Activated naive CD8-positive, alpha-beta T cell treated with anti-CD3 and anti-CD28 coated beads, Interleukin-2, amount 10 ng/mL, durations not matched to agents 7 days and 5 days (primary cell): ENCODE data around the gene KCTD4. TPM values are rescaled to one million over a fixed set of nuclear protein-coding genes. Genes with fewer than 3 reads are reported as not detected.
A peak's percentile ranks its signal among the peaks of the same experiment; 100 is the strongest.

Experiments
- ATAC-seq: fragments of 150-1000 bp; cut with Tn5 transposase; one replicate; pipeline ENCODE4 v1.10.0; 2021; ENCODE audit warnings: low read depth, moderate library complexity
- POLR2A ChIA-PET: fragments of 350-600 bp; sonication (Branson Sonifier 250); formaldehyde crosslinking; loops from one replicate; lab custom pipeline; 2021; ENCODE audit warnings: antibody characterized with exemption; lab: Charles Lee
- DNase-seq: peaks from one replicate; pipeline ENCODE4 v3.0.0; 2021
- H3K27ac Mint-ChIP-seq: one replicate; pipeline ENCODE4 v1.8.0; 2022; ENCODE audit warnings: mild to moderate bottlenecking, mixed read lengths
- H3K27me3 Mint-ChIP-seq: one replicate; pipeline ENCODE4 v1.8.0; 2022; ENCODE audit warnings: mild to moderate bottlenecking, moderate library complexity, mixed read lengths
- H3K36me3 Mint-ChIP-seq: one replicate; pipeline ENCODE4 v1.8.0; 2021; ENCODE audit warnings: mild to moderate bottlenecking, mixed read lengths
- H3K4me1 Mint-ChIP-seq: one replicate; pipeline ENCODE4 v1.8.0; 2021; ENCODE audit warnings: mixed read lengths
- H3K4me3 Mint-ChIP-seq: one replicate; pipeline ENCODE4 v1.8.0; 2022; ENCODE audit warnings: mild to moderate bottlenecking, moderate library complexity, mixed read lengths
- H3K9me3 Mint-ChIP-seq: one replicate; pipeline ENCODE4 v1.8.0; 2021; ENCODE audit warnings: mixed read lengths
- total RNA-seq, 2 experiments: library from RNA; stranded (reverse); gene quantifications; one replicate each; pipeline ENCODE4 v1.2.3, GENCODE V29; 2021

Gene KCTD4
- total RNA-seq, 2 experiments from 2014 or later, result not detected

- no peaks in the 10 kb centered on the region for H3K27me3 Mint-ChIP-seq
- H3K4me3 Mint-ChIP-seq, result no peak overlapping the region
- DNase-seq, result no peak
- H3K27ac Mint-ChIP-seq, result no peak overlapping the region
- no peak for ATAC-seq
- peaks cover 16% of the 10 kb centered on the region for H3K4me1 Mint-ChIP-seq
- H3K9me3 Mint-ChIP-seq, result no peaks in the 10 kb centered on the region
- peaks cover 25% of the 10 kb centered on the region for H3K36me3 Mint-ChIP-seq
- POLR2A ChIA-PET, result no interaction called here
Measured at GRCh38 chr13:45180713-45181601, 19.9 kb downstream of the KCTD4 start.

GRCh38 chr13:45180303-45180702 is 20.5 kb downstream of the KCTD4 start:
- peaks cover 25% of the 10 kb centered on the region for H3K36me3 Mint-ChIP-seq
- POLR2A ChIA-PET, result no interaction called here
- DNase-seq, result no peak
- H3K27me3 Mint-ChIP-seq, result no peaks in the 10 kb centered on the region
- H3K27ac Mint-ChIP-seq, result no peak overlapping the region
- no peak for ATAC-seq
- H3K9me3 Mint-ChIP-seq, result no peaks in the 10 kb centered on the region
- no peak overlapping the region for H3K4me3 Mint-ChIP-seq
- H3K4me1 Mint-ChIP-seq, result peaks cover 16% of the 10 kb centered on the region

- no peaks in the 10 kb centered on the region for H3K27me3 Mint-ChIP-seq
- no peaks in the 10 kb centered on the region for H3K9me3 Mint-ChIP-seq
- no peak for DNase-seq
- peaks cover 14% of the 10 kb centered on the region for H3K4me1 Mint-ChIP-seq
- H3K27ac Mint-ChIP-seq, result no peak overlapping the region
- POLR2A ChIA-PET, result no interaction called here
- H3K4me3 Mint-ChIP-seq, result no peak overlapping the region
- ATAC-seq, result no peak
- H3K36me3 Mint-ChIP-seq, result peaks cover 26% of the 10 kb centered on the region
Measured at GRCh38 chr13:45179428-45179827, 21.4 kb downstream of the KCTD4 start.

GRCh38 chr13:45178349-45179162 is 22.3 kb downstream of the KCTD4 start:
- no peaks in the 10 kb centered on the region for H3K9me3 Mint-ChIP-seq
- no peak overlapping the region for H3K4me3 Mint-ChIP-seq
- peaks cover 24% of the 10 kb centered on the region for H3K36me3 Mint-ChIP-seq
- peaks cover 14% of the 10 kb centered on the region for H3K4me1 Mint-ChIP-seq
- ATAC-seq, result peak; percentile 63
- POLR2A ChIA-PET, result no interaction called here
- no peak overlapping the region for H3K27ac Mint-ChIP-seq
- no peaks in the 10 kb centered on the region for H3K27me3 Mint-ChIP-seq
- no peak for DNase-seq

- no peak for DNase-seq
- no peaks in the 10 kb centered on the region for H3K27me3 Mint-ChIP-seq
- no peak overlapping the region for H3K4me3 Mint-ChIP-seq
- no peak for ATAC-seq
- H3K4me1 Mint-ChIP-seq, result peaks cover 16% of the 10 kb centered on the region
- POLR2A ChIA-PET, result no interaction called here
- H3K9me3 Mint-ChIP-seq, result no peaks in the 10 kb centered on the region
- peaks cover 41% of the 10 kb centered on the region for H3K36me3 Mint-ChIP-seq
- H3K27ac Mint-ChIP-seq, result no peak overlapping the region
Measured at GRCh38 chr13:45174478-45174877, 26.4 kb downstream of the KCTD4 start.

- POLR2A ChIA-PET, result no interaction called here
- Mint-ChIP-seq H3K27ac (no peak overlapping the region), H3K27me3 (no peaks in the 10 kb centered on the region), H3K9me3 (no peaks in the 10 kb centered on the region), H3K4me1 (peaks cover 6% of the 10 kb centered on the region), H3K36me3 (peaks cover 34% of the 10 kb centered on the region), H3K4me3 (no peak overlapping the region)
- ATAC-seq (no peak), DNase-seq (no peak)
Measured at GRCh38 chr13:45168555-45168930, 32.3 kb downstream of the KCTD4 start.

- Mint-ChIP-seq H3K27me3 (no peaks in the 10 kb centered on the region), H3K27ac (no peak overlapping the region), H3K4me1 (peaks cover 3% of the 10 kb centered on the region), H3K4me3 (no peak overlapping the region), H3K9me3 (no peaks in the 10 kb centered on the region), H3K36me3 (peaks cover 29% of the 10 kb centered on the region)
- no peak for DNase-seq
- POLR2A ChIA-PET, result no interaction called here
- ATAC-seq, result no peak
Measured at GRCh38 chr13:45167611-45168554, 33.0 kb downstream of the KCTD4 start.

- no peaks in the 10 kb centered on the region for H3K27me3 Mint-ChIP-seq
- no peaks in the 10 kb centered on the region for H3K9me3 Mint-ChIP-seq
- peaks cover 21% of the 10 kb centered on the region for H3K36me3 Mint-ChIP-seq
- no peak overlapping the region for H3K27ac Mint-ChIP-seq
- no peak overlapping the region for H3K4me3 Mint-ChIP-seq
- DNase-seq, result no peak
- POLR2A ChIA-PET, result no interaction called here
- peaks cover 3% of the 10 kb centered on the region for H3K4me1 Mint-ChIP-seq
- ATAC-seq, result no peak
Measured at GRCh38 chr13:45166858-45167257, 34.0 kb downstream of the KCTD4 start.

- Mint-ChIP-seq H3K4me3 (no peak overlapping the region), H3K4me1 (no peaks in the 10 kb centered on the region), H3K27me3 (no peaks in the 10 kb centered on the region), H3K36me3 (peaks cover 27% of the 10 kb centered on the region), H3K27ac (no peak overlapping the region), H3K9me3 (peaks cover 1% of the 10 kb centered on the region)
- POLR2A ChIA-PET, result no interaction called here
- DNase-seq (no peak), ATAC-seq (no peak)
Measured at GRCh38 chr13:45162821-45163220, 38.0 kb downstream of the KCTD4 start.

GRCh38 chr13:45162194-45162593 is 38.7 kb downstream of the KCTD4 start:
- DNase-seq, result no peak
- POLR2A ChIA-PET, result no interaction called here
- H3K36me3 Mint-ChIP-seq, result peaks cover 28% of the 10 kb centered on the region

GRCh38 chr13:45156565-45157361 is 44.1 kb downstream of the KCTD4 start:
- H3K27ac Mint-ChIP-seq, result no peak overlapping the region
- peaks cover 45% of the 10 kb centered on the region for H3K36me3 Mint-ChIP-seq
- DNase-seq (no peak), ATAC-seq (no peak)
- no peaks in the 10 kb centered on the region for H3K4me1 Mint-ChIP-seq
- no peak overlapping the region for H3K4me3 Mint-ChIP-seq
- peaks cover 3% of the 10 kb centered on the region for H3K9me3 Mint-ChIP-seq
- no peaks in the 10 kb centered on the region for H3K27me3 Mint-ChIP-seq
- POLR2A ChIA-PET, result no interaction called here

More at GRCh38 chr13:45162194-45162593, 38.7 kb downstream of the KCTD4 start:
- peaks cover 2% of the 10 kb centered on the region for H3K9me3 Mint-ChIP-seq
- no peaks in the 10 kb centered on the region for H3K27me3 Mint-ChIP-seq
- H3K4me1 Mint-ChIP-seq, result no peaks in the 10 kb centered on the region
- ATAC-seq, result no peak
- no peak overlapping the region for H3K4me3 Mint-ChIP-seq
- no peak overlapping the region for H3K27ac Mint-ChIP-seq

GRCh38 chr13:45149964-45150363 is 50.9 kb downstream of the KCTD4 start:
- Mint-ChIP-seq H3K4me1 (peaks cover 3% of the 10 kb centered on the region), H3K9me3 (no peaks in the 10 kb centered on the region)
- POLR2A ChIA-PET, result no interaction called here

More at GRCh38 chr13:45149964-45150363, 50.9 kb downstream of the KCTD4 start:
- DNase-seq (no peak), ATAC-seq (no peak)
- Mint-ChIP-seq H3K27ac (no peak overlapping the region), H3K4me3 (no peak overlapping the region), H3K36me3 (peaks cover 20% of the 10 kb centered on the region), H3K27me3 (no peaks in the 10 kb centered on the region)
